Body of pancreas (tissue), 4 donors: Measurements from ENCODE around the gene MRPL49. TPM values are rescaled to one million over a fixed set of nuclear protein-coding genes. Genes with fewer than 3 reads are reported as not detected.

Source experiments
- ATAC-seq: fragments of 150-250 bp; one replicate; pipeline ENCODE4 v1.9.1; 2016
- DNase-seq, 4 donors: peaks; one replicate each; pipeline ENCODE4 v3.0.0-alpha.2; 2019
- H3K27ac ChIP-seq, 4 donors: fragments of 200-600 bp; sonication (generic); 1 replicate in 3 of 4; 2 replicates in 1 of 4; pipeline versions ENCODE4 v1.5.1 to v1.6.1; 2016 to 2019; ENCODE audit warnings: mild to moderate bottlenecking in 1 of 4, mixed read lengths in 1 of 4, moderate library complexity in 1 of 4
- H3K27me3 ChIP-seq, 2 donors: fragments of 200-600 bp; sonication (generic); one replicate each; pipeline ENCODE4 v1.6.0; 2016; ENCODE audit warnings: mild to moderate bottlenecking in 1 of 2
- H3K36me3 ChIP-seq, 2 donors: fragments of 200-600 bp; sonication (generic); replicated peaks in 1 of 2; 2 replicates each; pipeline ENCODE4 v1.5.1; 2016; ENCODE audit warnings: low read depth in 2 of 2; ENCODE audit not compliant: insufficient read depth in 1 of 2
- H3K4me1 ChIP-seq: fragments of 200-600 bp; sonication (generic); one replicate; pipeline ENCODE4 v1.6.0; 2016
- H3K4me3 ChIP-seq, 2 donors: fragments of 200-600 bp; sonication (generic); 1 replicate in 1 of 2; 2 replicates in 1 of 2; pipeline ENCODE4 v1.5.1; 2016 to 2019
- H3K9me3 ChIP-seq, 3 donors: fragments of 200-600 bp; sonication (generic); 1 replicate in 2 of 3; 2 replicates in 1 of 3; pipeline ENCODE4 v1.5.1; 2016
- POLR2A ChIP-seq, 3 donors: fragments of 450-650 bp; IDR thresholded peaks; one replicate each; pipeline ENCODE4 v1.6.1; 2016; ENCODE audit warnings: antibody characterized with exemption in 3 of 3, mild to moderate bottlenecking in 2 of 3
- WGBS, 2 donors: methylation state at CpG; one replicate each; pipeline ENCODE4 v1.1.5; 2017; 5-methylcytosine and 5-hydroxymethylcytosine counted together
- intact Hi-C: fragments of 100-400 bp; cut with DNase I; formaldehyde crosslinking; loops from one replicate; pipeline ENCODE4 v1.15.1; 2023
- total RNA-seq, 2 donors: library from RNA; depleted of rRNA; stranded (reverse); fragments of >200 nt; gene quantifications; one replicate each; pipeline ENCODE4 v1.1.0, GENCODE V29; 2016
- TF ChIP-seq, protein P1 (sequence below), 7 experiments: fragments of 450-650 bp in 4 of 7; fragments of 200-600 bp in 3 of 7; sonication (generic) in 3 of 7; IDR thresholded peaks; one replicate each; pipeline ENCODE4 v1.5.1; 2016 to 2019; ENCODE audit warnings: antibody characterized with exemption in 7 of 7

MRPL49 gene
- total RNA-seq, 2 donors from 2014 or later: 34.2 to 35.6 TPM

GRCh38 chr11:65132988-65133700, 11.0 kb downstream of the MRPL49 start:
- TF ChIP-seq, protein P1, sequence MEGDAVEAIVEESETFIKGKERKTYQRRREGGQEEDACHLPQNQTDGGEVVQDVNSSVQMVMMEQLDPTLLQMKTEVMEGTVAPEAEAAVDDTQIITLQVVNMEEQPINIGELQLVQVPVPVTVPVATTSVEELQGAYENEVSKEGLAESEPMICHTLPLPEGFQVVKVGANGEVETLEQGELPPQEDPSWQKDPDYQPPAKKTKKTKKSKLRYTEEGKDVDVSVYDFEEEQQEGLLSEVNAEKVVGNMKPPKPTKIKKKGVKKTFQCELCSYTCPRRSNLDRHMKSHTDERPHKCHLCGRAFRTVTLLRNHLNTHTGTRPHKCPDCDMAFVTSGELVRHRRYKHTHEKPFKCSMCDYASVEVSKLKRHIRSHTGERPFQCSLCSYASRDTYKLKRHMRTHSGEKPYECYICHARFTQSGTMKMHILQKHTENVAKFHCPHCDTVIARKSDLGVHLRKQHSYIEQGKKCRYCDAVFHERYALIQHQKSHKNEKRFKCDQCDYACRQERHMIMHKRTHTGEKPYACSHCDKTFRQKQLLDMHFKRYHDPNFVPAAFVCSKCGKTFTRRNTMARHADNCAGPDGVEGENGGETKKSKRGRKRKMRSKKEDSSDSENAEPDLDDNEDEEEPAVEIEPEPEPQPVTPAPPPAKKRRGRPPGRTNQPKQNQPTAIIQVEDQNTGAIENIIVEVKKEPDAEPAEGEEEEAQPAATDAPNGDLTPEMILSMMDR (IDR thresholded peaks at IDR 0.05): no peak
- TF ChIP-seq POLR2A (IDR thresholded peaks at IDR 0.05): peak; percentile 25 to 61 (median 57)
- ATAC-seq (peak; percentile 16), DNase-seq (peak; percentile 86 to 91 (median 91))
- Histone ChIP-seq H3K4me1 (peaks cover 49% of the 10 kb centered on the region), H3K36me3 (peaks cover 27 to 35% of the 10 kb centered on the region in 2 donors), H3K4me3 (peak overlapping the region; percentile 63 to 83), H3K27me3 (no peaks in the 10 kb centered on the region), H3K9me3 (no peaks in the 10 kb centered on the region), H3K27ac (peak overlapping the region; percentile 98 to 100 (median 99))
- 15 to 23% methylated on average over 13 to 18 of the region's 18 CpGs for WGBS, 2 donors
- intact Hi-C loops: loop anchor here (5.0 kb wide), 1 partner anchor 54 kb away; no protein-coding TSS in a partner anchor

DNA sequence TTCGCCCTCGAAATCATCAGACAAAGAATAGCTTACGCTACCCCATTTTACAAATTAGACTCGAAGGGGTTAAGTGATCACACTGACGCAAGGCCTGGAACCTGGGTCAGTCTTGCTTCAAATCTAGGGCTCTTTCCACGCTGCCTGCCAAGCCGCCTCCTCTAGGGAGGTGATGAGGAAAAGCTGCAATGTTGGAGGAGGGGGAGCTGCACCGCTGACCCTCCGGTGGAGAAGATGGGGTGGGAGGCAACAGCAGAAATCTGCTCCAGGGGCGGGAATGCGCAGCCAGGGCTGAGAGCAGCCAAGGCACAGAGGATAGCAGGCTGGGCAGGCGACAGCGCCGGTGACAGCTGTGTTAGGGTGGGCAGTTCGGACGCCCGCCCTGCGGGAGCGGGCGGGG, 11.6 kb downstream of the MRPL49 start:
- Histone ChIP-seq H3K27ac (peak overlapping the region; percentile 98 to 100 (median 99)), H3K27me3 (no peaks in the 10 kb centered on the region), H3K36me3 (peaks cover 21 to 31% of the 10 kb centered on the region in 2 donors), H3K9me3 (no peaks in the 10 kb centered on the region), H3K4me3 (peak overlapping the region; percentile 63 to 83), H3K4me1 (peaks cover 49% of the 10 kb centered on the region)
- intact Hi-C loops: loop anchor here (5.0 kb wide), 1 partner anchor 54 kb away; no protein-coding TSS in a partner anchor
- TF ChIP-seq POLR2A (IDR thresholded peaks at IDR 0.05): no peak
- TF ChIP-seq, protein P1 (IDR thresholded peaks at IDR 0.05): no peak
- 0 to 2% methylated on average over 11 to 19 of the region's 20 CpGs for WGBS, 2 donors
- ATAC-seq (no peak), DNase-seq (peak in 3 of 4 donors; percentile 52 to 64 (median 54))

- WGBS, 2 donors: 0% methylated on average over 8 to 43 of the region's 60 CpGs
- H3K27me3 ChIP-seq: no peaks in the 10 kb centered on the region
- ATAC-seq (peak; percentile 78), DNase-seq (peak; percentile 92 to 94 (median 94))
- peak within 1 kb of the TSS; percentile 98 to 100 (median 99) for H3K27ac ChIP-seq
- TF ChIP-seq, protein P1 (IDR thresholded peaks at IDR 0.05): peak in 1 of 7 experiments; percentile 17
- TF ChIP-seq POLR2A (IDR thresholded peaks at IDR 0.05): peak; percentile 96 to 99 (median 98)
- peak within 1 kb of the TSS; percentile 63 to 83 for H3K4me3 ChIP-seq
- H3K36me3 ChIP-seq: peaks cover 14 to 27% of the 10 kb centered on the region in 2 donors
- H3K4me1 ChIP-seq: peaks cover 49% of the 10 kb centered on the region
- intact Hi-C loops: loop anchor here (5.0 kb wide), 1 partner anchor 53 kb away; no protein-coding TSS in a partner anchor
- no peaks in the 10 kb centered on the region for H3K9me3 ChIP-seq
Measured at GRCh38 chr11:65134240-65134951, 12.3 kb downstream of the MRPL49 start, which contains the start of gene SYVN1. SYVN1 (minus strand) TSS chr11:65134519; CDS start chr11:65133601, 918 bp downstream.

GRCh38 chr11:65134952-65135632, 13.0 kb downstream of the MRPL49 start:
- ATAC-seq: peak; percentile 89
- H3K27me3 ChIP-seq: no peaks in the 10 kb centered on the region
- no peaks in the 10 kb centered on the region for H3K9me3 ChIP-seq
- intact Hi-C loops: loop anchor here (5.0 kb wide), 1 partner anchor 52 kb away; no protein-coding TSS in a partner anchor
- WGBS, 2 donors: 1% methylated on average over 23 to 24 of the region's 24 CpGs
- peak overlapping the region; percentile 98 to 100 (median 99) for H3K27ac ChIP-seq
- H3K4me3 ChIP-seq: peak overlapping the region; percentile 63 to 83
- peaks cover 7 to 20% of the 10 kb centered on the region in 2 donors for H3K36me3 ChIP-seq
- TF ChIP-seq POLR2A (IDR thresholded peaks at IDR 0.05): peak in 1 of 3 donors; percentile 39
- TF ChIP-seq, protein P1 (IDR thresholded peaks at IDR 0.05): peak in 1 of 7 experiments; percentile 15
- H3K4me1 ChIP-seq: peaks cover 49% of the 10 kb centered on the region
- DNase-seq: peak; percentile 98 to 99 (median 99)
